ENCODE results near the gene TSPAN3. TPM values are rescaled to one million over a fixed set of nuclear protein-coding genes. Genes with fewer than 3 reads are reported as not detected.
A peak's percentile ranks its signal among the peaks of the same experiment; 100 is the strongest.

The TSPAN3 gene
- total and polyA plus RNA-seq, 10 of the 15 experiments (the other 5 are each of a cell fraction or from before 2014, with no cell fraction given): 18.9 to 114 (median 57.2) TPM

DNA sequence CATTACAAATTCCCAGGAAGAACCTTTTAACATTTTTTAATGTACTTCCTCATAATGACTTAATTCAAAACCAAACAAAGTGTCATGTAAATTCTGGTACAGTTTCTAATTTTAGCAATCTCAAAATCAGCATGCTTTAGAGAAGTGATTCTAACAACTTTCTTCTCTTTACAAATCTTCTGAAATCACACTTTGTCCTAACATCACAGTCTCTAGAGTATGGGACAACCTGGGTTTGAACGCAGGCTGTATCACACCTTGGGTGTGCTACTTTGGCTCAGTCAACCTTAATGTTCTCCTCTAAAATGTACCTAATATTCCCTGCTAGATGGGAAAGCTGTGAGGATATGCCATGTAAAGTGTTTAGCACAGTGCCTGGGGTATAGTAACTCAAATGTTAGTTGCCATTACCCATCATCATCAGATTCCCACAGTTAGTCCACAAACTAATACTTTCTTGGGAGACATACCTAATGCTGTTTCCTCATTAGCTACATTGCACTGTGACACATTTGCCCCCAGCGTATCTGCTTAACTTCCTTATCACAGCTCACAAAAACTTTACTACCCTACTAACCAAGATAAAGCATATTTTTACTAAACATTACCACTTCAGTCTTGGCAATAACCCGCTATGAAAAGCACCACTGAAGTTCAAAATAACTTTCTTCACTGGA is 3.1 kb downstream of the TSPAN3 start (continued):
- TF ChIP-seq ZNF24 (IDR thresholded peaks at IDR 0.05) (peak; percentile 81), BRCA1 (IDR thresholded peaks at IDR 0.05; ENCODE audit: low read depth, low read length) (no peak), BCL11A (IDR thresholded peaks at IDR 0.05; ENCODE audit: low read depth, low read length) (no peak), RELB (IDR thresholded peaks at IDR 0.05; ENCODE audit: low read depth) (no peak), CTCF (IDR thresholded peaks at IDR 0.05 in 2 of 3, conservative IDR thresholded peaks at IDR 0.05 in 1 of 3; ENCODE audit: control insufficient read depth in 2 of 3, extremely low read depth in 1 of 3, insufficient read depth in 1 of 3, low read depth in 3 of 3, low read length in 3 of 3) (no peak), MAX (IDR thresholded peaks at IDR 0.05; ENCODE audit: low read depth, low read length) (no peak), RCOR1 (conservative IDR thresholded peaks at IDR 0.05; ENCODE audit: low read depth, low read length) (no peak), STAT3 (IDR thresholded peaks at IDR 0.05; ENCODE audit: low read depth, low read length) (no peak), NR2C1 (IDR thresholded peaks at IDR 0.05) (no peak), NR2F1 (conservative IDR thresholded peaks at IDR 0.05) (0 out of 2 replicates have a peak, but pooled peaks have one; percentile 8), CHD2 (IDR thresholded peaks at IDR 0.05; ENCODE audit: borderline replicate concordance, low read depth, low read length) (no peak), KLF5 (IDR thresholded peaks at IDR 0.05; ENCODE audit: partially characterized antibody) (no peak), PAX5 (IDR thresholded peaks at IDR 0.05; ENCODE audit: borderline replicate concordance, low read depth, low read length) (no peak), IKZF2 (IDR thresholded peaks at IDR 0.05) (peak; percentile 60 to 67; a peak in 2 of 4 replicates), IRF5 (IDR thresholded peaks at IDR 0.05; ENCODE audit: borderline replicate concordance) (no peak)
- TF ChIP-seq, protein P1, sequence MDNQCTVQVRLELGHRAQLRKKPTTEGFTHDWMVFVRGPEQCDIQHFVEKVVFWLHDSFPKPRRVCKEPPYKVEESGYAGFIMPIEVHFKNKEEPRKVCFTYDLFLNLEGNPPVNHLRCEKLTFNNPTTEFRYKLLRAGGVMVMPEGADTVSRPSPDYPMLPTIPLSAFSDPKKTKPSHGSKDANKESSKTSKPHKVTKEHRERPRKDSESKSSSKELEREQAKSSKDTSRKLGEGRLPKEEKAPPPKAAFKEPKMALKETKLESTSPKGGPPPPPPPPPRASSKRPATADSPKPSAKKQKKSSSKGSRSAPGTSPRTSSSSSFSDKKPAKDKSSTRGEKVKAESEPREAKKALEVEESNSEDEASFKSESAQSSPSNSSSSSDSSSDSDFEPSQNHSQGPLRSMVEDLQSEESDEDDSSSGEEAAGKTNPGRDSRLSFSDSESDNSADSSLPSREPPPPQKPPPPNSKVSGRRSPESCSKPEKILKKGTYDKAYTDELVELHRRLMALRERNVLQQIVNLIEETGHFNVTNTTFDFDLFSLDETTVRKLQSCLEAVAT (IDR thresholded peaks at IDR 0.05): no peak
- TF ChIP-seq, protein P2, sequence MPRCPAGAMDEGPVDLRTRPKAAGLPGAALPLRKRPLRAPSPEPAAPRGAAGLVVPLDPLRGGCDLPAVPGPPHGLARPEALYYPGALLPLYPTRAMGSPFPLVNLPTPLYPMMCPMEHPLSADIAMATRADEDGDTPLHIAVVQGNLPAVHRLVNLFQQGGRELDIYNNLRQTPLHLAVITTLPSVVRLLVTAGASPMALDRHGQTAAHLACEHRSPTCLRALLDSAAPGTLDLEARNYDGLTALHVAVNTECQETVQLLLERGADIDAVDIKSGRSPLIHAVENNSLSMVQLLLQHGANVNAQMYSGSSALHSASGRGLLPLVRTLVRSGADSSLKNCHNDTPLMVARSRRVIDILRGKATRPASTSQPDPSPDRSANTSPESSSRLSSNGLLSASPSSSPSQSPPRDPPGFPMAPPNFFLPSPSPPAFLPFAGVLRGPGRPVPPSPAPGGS (IDR thresholded peaks at IDR 0.05; ENCODE audit: borderline replicate concordance, insufficient read depth, low read depth, low read length, poor library complexity, severe bottlenecking): no peak
- TF ChIP-seq, protein P3, sequence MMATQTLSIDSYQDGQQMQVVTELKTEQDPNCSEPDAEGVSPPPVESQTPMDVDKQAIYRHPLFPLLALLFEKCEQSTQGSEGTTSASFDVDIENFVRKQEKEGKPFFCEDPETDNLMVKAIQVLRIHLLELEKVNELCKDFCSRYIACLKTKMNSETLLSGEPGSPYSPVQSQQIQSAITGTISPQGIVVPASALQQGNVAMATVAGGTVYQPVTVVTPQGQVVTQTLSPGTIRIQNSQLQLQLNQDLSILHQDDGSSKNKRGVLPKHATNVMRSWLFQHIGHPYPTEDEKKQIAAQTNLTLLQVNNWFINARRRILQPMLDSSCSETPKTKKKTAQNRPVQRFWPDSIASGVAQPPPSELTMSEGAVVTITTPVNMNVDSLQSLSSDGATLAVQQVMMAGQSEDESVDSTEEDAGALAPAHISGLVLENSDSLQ (IDR thresholded peaks at IDR 0.05): no peak
- TF ChIP-seq, protein P4, sequence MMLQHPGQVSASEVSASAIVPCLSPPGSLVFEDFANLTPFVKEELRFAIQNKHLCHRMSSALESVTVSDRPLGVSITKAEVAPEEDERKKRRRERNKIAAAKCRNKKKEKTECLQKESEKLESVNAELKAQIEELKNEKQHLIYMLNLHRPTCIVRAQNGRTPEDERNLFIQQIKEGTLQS (IDR thresholded peaks at IDR 0.05; ENCODE audit: borderline replicate concordance, extremely low read depth, low read depth, low read length): no peak
